ENCODE results near the gene CTNNA3.

The CTNNA3 gene

DNA sequence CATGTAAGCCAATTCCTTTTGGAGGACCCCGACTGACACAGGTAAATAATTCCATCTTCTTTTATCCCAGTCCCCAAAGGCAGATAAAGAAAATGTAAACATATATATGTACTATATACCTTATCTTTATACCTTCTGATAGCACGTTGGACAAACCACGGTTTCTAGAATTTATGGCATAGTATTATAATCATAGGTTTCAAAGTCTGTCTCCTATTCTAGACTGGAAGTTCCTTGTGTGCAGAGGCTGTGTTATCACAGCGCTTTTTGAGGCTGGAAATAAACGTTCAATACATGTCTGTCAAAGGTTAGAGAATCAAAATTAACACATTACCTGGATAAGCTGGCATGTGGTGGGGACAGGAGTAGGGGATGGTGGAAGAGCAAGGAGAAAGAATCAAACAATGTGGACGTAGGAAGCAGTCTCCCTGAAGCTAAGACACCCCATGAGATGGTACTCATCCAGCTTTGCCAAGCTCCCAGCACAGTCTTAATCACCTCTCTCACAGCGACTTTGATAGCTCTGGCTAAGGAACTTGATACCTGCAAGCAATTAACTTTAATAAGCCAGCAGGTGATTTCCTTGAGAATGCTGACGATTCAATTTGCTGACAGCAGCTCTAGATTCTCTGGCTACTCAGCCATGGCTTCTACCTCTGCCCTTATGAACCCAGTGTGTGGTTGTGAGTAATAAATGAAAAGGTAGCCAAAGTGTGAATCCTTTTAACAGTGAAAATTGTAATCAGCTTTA is 978.6 kb downstream of the CTNNA3 start:
- no peak for DNase-seq

DNA sequence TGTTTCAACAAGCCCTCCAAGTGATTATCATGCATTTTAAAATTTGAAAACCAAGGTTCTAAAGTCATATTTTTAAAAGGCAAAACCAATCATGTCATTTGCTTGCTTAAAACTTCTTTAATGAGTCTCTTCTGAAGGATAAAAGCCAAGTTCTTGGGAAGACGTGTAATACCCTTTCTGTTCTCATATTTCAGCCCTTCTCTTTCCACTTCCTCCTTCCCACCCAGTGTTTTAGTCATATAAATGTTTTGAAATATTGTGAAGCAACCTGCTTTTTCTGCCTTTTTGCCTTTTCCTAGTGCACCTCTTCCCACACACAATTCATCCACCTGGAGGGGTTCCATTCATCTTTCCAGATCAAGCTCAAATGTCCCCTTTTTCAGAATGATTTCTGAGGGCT is 981.3 kb downstream of the CTNNA3 start:
- no peak for DNase-seq

DNA sequence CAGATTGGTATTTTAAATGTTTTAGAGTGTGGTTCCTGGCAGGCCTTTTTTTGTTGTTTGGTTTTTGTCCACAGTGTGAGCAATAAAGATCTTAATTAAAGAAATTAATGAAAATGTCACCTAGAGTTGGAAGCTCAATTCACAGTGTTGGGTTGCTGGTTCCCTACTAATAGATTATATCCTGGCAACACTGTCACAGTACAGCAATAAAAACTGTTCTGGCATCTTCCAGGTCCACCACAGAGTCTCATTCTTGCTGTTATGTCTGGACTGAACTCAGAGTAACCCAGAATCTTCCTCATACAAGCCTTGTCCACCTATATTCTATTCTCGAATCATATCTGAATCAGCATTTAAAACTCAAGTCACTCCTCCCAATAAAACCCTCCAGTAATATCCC is 982.6 kb downstream of the CTNNA3 start:
- no peak for DNase-seq

DNA sequence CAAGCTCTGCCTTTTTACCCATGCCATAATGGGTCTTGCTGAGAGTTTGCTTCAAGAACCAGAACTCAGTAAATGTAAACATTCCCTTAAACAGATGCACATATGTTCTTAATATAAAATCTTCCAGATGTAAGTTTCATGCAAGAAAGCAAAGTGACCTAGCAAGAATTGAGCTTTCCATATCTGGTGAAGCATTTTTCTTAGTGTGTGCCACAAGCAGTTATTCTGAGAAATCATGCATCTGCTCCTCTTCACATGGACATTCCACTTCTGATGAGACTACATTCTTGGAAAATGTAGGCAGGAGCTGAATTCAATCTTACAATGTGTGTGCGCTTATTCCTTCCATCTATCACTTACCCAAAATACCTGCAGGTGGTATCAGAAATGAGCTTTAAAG is 997.9 kb downstream of the CTNNA3 start:
- DNase-seq = no peak

DNA sequence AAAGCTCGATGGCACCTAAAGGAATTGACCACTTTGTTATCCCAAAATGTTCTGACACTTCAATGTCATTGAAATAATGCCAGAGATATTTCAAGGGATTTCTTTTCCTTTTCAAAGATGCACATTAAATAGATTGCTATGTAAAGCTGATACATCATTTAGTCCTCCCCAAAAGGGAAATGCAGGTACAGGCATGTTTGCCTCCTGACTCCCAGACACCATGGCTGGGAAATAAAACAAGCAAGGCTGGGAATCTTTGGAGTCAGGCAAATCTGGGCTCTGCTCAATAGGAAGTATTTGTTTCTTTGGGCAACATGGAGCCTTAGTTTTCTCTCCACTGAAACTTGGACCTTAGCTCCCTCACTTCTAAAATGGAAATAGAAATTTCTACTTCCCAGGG is 1000.9 kb downstream of the CTNNA3 start:
- no peak for DNase-seq

DNA sequence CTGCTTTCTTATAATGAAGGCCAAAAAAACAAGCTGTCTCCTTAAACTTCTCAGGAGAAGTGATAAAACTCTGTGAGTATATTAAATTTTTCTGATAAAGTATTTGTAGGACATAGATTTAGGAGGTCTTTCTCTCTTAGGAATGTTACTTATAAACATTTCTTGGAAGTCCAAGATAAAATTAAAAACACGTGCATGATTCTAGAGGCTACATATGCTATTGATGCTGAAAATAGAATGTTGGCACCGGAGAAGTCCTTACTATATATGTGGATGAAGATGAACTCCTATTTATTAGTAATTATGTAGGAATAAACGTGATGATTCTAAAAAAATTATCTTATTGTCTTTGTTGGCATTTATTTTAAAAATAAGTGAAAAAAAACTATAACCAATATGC is 1011.4 kb downstream of the CTNNA3 start:
- DNase-seq = no peak

DNA sequence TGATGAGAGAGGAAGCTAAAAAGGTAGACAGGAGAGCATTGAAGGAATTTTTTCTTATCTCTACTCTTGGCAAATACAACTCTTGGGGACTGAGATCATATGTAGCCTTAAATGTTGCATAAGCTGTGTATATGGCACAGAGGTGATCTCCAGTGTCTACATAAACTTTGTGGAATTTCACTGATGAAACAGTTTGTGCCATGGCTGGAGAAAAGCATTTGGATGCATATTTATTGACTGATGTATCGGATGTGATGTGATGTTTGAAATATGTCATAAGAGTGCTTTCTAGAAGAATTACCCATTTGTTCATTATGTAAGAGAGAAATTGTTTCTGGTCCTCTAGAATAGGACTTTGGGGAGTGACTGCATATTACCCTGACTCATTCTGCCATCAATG is 1015.1 kb downstream of the CTNNA3 start:
- DNase-seq = no peak

DNA sequence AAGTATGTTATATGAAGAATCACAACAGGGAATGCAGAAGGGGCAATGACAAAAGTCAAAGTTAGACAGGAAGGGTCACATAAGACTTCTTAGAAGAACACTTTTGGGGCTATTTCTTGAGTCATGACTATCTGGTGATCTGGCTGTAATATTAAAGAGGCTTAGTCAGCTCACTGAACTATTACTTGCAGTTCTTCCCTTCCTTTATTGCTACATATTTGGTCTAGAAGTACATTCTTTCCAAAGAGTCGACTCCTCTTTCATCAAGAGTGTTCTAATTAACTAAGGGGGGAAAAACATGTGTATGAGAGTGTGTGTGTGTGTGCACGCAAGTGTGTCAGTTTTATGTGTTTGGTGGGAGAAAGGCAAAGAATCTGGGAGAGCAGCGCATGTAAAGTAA is 1017.5 kb downstream of the CTNNA3 start:
- DNase-seq = no peak

DNA sequence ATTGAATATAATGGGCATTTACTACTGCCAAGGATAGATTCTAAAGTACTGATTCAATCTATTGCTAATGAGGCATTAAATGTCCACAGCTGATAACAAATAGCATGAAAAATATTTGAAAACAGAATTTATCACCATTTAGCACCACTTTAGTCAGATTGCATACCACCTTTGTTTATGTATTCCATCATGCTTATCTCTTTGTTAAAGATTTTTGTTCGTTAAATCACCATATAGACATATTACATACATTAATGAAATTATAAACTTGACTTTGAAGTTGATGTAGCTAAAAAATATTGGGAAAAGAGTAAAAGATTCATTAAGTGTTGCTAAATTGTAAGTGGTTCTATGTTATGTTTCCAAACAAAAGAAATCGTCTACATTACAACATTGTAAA is 1022.9 kb downstream of the CTNNA3 start:
- DNase-seq = no peak

DNA sequence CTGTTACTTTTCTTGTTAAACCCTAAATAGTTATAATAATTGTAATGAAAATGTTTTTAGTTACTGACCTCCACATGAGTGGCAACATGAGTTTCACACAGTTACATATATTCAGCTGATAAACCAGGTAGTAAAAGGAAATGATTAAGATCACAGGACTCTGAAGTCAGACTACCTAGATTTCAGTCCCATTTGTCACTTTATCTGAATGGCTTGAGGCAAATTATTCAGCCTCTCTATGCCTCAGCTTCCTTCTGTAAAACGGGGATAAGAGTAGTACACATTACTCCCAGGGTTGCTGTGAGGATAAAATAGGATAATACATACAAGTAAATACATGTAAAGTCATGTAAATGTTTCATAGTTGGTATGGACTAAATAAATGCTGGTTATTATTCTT is 1024.4 kb downstream of the CTNNA3 start:
- no peak for DNase-seq

DNA sequence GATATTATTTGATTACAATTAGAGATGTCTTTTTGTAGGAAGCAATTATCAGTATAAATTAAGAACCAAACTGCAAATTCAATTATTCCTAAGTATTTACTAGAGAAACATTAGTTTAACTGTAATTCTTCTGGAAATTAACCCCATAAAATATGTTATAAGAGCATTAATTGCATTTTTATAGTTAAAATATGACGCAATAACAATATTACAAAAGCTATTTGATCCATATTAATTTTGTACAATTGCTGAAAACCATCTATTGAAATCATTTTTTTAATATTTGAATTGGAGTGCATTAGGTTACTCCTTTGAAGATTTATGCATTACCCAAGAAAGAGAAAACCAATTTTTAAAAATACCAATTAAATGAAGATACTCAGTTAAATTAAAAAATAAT is 1024.9 kb downstream of the CTNNA3 start:
- DNase-seq = no peak

DNA sequence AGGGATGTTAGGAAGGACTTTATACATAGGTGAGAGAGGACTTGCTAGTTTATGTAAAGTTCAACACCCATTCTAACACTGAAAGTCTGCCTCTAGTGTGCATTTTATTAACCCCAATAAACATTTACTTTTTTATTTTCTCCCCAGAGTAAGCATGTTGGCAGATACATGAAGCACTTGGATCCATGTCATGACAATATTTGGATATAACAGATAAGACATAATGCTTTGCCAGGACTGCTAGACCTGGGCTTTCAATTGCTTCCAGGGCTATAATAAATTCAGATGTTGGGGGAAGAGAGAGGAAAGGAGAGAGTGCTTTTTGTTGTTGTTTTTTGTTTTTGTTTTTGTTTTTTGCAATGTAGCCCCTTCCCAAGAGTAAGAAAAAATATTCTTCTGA is 1039.5 kb downstream of the CTNNA3 start:
- DNase-seq = no peak

DNA sequence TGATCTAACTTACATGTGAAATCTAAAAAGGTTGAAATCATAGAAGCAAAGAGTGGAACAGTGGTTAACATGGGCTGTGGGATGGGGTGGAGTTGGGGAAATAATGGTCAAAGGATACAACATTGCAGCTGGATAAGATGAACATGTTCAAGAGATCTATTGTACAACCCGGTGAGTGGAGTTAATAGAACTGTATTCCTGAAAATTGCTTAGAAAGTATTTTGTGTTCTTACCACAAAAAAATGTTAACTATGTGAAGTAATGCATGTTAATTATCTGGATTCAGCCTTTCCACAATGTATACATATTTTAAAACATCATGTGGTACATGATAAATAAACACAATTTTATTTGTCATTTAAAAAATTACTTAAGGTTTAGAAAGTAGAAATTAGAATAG is 1041.1 kb downstream of the CTNNA3 start:
- DNase-seq = no peak

DNA sequence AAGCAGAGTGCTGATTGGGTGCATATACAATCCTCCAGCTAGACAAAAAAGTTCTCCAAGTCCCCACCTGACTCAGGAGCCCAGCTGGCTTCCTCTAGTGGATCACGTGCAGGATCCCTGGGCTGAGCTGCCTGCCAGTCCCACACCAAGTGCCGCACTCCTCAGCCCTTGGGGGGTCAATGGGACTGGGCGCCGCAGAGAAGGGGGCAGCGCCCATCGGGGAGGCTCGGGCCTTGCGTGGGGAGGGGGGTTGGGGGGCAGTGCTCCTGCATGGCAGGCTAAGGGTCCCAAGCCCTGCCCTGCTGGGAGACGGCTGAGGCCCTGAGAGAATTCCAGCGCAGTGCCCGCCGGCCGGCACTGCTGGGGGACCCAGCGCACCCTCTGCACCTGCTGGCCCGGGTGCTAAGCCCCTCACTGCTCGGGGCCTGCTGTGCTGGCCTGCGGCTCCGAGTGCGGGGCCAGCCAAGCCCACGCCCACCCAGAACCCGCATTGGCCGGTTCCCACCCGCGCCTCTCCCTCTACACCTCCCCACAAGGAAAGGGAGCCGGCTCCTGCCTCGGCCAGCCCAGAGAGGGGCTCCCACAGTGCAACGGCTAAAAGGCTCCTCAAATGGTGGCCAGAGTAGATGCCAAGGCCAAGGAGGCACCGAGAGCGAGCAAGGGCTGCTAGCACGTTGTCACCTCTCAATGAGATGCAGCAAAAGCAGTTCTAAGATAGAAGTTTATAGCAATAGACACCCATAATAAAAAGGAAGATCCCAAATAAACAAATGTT is 1044.5 kb downstream of the CTNNA3 start:
- DNase-seq = no peak

DNA sequence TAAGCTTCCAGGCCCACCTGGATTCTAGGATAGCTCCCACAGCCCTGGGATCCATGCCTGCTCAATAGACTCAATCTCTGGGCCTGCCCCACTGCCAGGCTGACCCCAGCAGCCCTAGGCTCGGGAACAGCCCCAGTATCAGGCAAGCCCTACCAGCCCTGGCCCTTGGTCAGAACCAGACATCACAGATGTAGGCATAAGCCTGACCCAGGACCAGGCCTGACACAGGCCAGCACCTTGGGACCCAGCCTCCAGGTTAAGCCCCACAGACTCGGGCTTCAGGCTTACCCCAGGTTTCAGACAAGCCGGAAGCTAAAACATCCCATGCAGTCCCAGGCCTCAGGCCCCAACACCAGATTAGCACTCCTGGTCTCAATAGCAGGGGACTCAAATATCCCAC is 1046.4 kb downstream of the CTNNA3 start:
- no peak for DNase-seq

DNA sequence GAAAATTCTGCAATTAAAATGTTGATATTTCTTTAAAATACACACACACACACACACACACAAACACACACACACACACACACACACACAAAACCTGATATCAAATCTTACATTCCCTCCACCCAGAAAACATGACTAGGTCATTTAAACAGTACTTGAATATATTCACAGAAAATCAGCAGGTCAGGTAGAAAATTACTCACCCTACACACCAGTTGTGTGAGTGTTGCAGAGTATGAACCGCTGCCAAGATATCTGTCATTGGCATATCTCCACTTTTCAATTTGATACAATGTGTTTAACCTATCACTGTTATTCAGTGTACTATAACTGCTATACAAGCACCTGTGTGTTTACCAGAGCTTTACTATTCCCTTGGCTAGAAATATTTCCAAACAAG is 1053.8 kb downstream of the CTNNA3 start:
- no peak for DNase-seq

DNA sequence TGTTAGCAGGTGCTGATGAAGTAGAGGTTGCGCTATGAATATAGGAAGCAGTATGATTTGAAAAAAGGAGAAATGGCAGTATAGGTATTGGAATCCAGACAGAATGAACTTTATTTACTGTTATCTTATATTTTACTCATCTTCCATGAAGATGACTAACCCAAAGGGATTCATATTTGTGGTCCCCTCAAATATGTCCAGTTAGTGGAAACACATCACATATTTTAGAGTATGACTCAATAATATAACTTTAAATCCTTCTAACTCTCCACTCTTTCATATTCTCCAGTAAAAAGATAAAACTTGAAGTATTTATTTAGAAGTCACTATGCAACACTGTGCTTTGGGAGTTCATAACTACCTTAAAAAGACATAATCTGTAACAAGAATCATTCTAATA is 1056.6 kb downstream of the CTNNA3 start:
- no peak for DNase-seq

DNA sequence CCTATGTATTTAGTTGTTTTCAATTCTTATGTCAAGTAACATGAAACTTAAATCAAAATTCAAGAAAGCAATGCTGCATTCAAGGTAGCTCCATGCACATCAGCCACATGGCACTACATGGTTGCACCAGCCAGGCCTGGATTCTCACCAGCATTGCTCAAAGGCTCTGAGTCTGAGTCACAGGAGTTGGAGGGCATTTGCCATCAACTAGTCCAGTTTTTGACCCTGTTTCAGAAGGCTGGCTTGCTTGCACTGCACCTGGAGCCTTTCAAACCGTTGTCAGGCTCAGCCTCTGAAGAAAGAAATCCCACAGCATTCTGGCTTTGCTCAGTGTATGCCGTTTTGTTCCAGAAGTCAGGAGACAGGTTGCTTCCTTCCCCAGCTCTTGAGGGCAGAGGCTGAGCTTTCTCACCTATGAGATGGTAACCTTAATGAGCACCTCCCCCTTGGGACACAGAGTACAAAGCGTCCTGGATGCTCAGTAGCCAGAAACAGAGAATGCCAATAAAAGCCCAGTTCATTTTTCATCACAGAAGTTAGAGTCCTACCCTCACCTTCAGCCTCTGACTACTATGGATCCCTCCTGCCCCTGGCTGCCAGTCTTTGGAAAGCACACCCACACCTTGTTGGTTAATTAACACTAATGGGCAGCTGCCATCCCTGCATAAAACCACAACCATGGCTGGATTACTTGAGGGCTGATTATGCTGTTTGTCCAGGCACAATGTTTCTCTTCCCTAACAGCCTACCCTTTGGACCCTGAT is 1058.5 kb downstream of the CTNNA3 start:
- DNase-seq = no peak

DNA sequence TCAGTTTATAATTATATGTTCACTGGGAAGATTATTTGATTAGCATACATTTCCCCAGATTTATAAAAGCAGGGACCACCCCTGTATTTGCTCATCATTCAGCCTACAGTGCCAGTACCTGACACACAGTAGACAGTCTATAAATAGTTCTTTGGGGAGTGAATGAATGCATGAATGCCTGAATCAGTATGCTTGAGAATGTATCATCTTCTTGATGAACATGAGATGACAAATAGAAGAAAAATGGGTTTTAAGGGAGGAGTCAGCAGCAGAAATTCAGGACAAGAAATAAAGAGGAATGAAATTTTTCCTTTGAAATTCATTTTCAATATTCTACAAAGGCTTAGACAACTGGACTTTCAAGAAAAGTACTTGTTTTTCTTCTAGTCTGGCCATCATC is 1066.0 kb downstream of the CTNNA3 start:
- DNase-seq = no peak

DNA sequence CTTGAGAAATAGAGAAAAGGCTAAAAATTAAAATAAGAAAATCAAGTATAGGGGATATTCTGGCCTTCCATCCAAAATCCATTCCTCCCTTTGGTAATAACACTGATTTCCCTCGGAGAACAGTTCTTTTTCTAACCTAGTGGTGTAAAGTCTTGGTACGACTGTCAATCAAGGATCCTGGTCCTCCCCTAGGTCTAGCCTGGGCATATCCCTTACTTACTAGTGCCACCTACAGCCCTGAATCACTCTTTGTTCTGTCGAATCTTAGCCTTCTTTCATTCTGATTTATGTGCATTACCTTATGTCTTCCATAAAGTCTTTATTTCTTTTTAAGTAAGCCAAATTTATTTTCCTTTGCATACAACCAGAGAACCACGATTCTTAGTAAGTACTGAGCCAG is 1068.8 kb downstream of the CTNNA3 start:
- no peak for DNase-seq

DNA sequence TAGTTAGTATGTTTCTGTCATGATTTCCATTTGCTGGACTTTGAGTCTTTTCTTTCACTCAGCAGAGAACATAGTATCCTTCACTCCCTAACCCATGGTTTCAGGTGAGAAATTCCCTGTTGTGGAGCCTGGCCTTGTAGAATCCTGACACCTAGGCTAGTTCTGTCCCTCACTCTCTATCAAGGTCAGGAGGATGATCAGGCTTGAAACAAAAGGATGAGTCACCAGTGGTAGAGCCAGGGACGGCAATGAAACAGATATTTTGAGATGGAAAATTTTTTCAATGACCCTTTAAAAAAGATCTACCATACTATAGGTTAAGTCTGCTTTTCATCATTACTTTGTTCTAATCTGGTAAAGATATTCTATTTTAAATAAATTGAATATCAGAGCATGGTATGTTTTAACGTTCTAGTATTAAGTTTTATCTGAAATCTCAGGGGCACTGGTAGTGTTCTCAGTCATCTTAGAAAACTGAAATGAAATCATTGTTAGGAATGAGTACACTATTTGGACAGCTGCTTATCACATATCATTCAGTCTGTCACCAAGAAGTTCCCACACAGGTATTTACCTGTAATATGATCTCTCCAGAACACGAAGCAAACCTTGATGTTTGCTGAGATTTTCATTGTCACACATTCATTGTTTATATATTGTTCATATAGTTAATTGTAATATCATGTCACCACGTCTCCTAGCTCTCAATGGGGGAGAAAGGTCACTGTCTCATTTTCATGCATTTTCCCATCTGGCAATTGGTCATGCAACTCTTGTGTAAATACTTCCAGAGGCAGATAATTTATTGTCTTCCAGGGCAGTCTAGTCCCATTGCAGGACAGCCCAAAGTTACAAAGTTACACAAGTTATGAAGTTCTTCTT is 1070.0 kb downstream of the CTNNA3 start:
- no peak for DNase-seq

DNA sequence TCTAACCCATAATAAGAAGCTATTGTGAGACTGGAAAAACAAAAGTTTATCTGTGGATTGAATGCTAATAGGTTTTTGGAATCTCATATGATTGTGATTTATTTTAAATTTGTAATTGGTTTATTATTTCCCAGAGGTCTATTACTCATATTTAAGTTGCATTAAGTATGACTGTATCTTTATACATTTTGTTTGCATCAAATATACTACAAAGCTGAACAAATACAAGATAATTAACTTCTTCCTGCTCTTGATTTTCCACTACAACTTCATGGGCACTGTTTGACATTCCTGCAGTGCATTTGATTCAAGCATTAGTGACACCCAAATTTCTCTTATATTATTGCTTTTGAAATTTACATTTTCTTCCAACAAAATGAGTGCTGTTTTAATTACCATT is 1073.9 kb downstream of the CTNNA3 start:
- DNase-seq = no peak

DNA sequence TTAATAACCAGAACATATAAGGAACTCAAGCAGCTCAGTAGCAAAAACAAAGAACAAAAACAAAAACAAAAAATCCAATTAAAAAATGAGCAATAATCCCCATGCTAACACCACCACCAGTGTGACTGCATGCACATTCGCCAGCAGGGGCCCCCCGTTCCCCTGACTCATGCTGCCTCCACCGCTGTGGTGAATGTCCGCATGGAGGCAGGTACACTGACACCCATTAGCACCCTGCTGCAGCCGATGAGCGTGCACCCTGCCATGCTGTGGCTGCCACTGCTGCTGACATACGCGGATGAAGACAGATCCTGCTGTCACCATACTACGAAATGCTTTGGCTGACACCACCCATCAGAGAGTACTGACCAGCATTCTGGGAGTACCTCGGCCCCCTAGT is 1091.8 kb downstream of the CTNNA3 start:
- DNase-seq = no peak
